Germinal center (tissue), 1 donor: ENCODE measurements around the gene MAPK1.
"Not testable (repeated sequence)": the region's sequence is repeated elsewhere in the genome, so short reads cannot be mapped to it uniquely, and the experiment has no call there.

ENCODE experiments used
- DNase-seq: peaks from one replicate; pipeline ENCODE4 v3.0.0; 2012; ENCODE audit warnings: mixed read lengths, low spot score

MAPK1 gene

GRCh38 chr22:21790849-21791610, 76.4 kb downstream of the MAPK1 start:
- DNase-seq = not testable (repeated sequence)

- no peak for DNase-seq
These were observed 77.1 kb downstream of the MAPK1 start for GRCh38 chr22:21790359-21790758.

GRCh38 chr22:21787565-21787964, 79.9 kb downstream of the MAPK1 start:
- DNase-seq = not testable (repeated sequence)

GRCh38 chr22:21780259-21780658, 87.2 kb downstream of the MAPK1 start:
- no peak for DNase-seq

- DNase-seq = no peak
These were observed 88.0 kb downstream of the MAPK1 start for GRCh38 chr22:21779444-21779843.

GRCh38 chr22:21778705-21779363, 88.6 kb downstream of the MAPK1 start:
- DNase-seq = no peak

GRCh38 chr22:21771631-21771976, 95.8 kb downstream of the MAPK1 start:
- no peak for DNase-seq

GRCh38 chr22:21768435-21768834, 99.0 kb downstream of the MAPK1 start:
- DNase-seq = no peak

- no peak for DNase-seq
These were observed 100.6 kb downstream of the MAPK1 start for GRCh38 chr22:21766691-21767462.

- DNase-seq = no peak
These were observed 101.4 kb downstream of the MAPK1 start for GRCh38 chr22:21765909-21766529.

- DNase-seq = no peak
These were observed 103.2 kb downstream of the MAPK1 start for GRCh38 chr22:21764038-21764804.

GRCh38 chr22:21762712-21763581, 104.5 kb downstream of the MAPK1 start:
- DNase-seq = no peak

GRCh38 chr22:21761994-21762680, 105.3 kb downstream of the MAPK1 start:
- no peak for DNase-seq

- DNase-seq = no peak
These were observed 106.4 kb downstream of the MAPK1 start for GRCh38 chr22:21761086-21761485.

- DNase-seq = no peak
These were observed 106.8 kb downstream of the MAPK1 start for GRCh38 chr22:21760640-21761039.

GRCh38 chr22:21759646-21760376, 107.6 kb downstream of the MAPK1 start:
- no peak for DNase-seq

GRCh38 chr22:21759093-21759492, 108.4 kb downstream of the MAPK1 start:
- DNase-seq = no peak

GRCh38 chr22:21758091-21758864, 109.2 kb downstream of the MAPK1 start:
- DNase-seq = no peak

GRCh38 chr22:21755851-21756284, 111.6 kb downstream of the MAPK1 start:
- DNase-seq = no peak
